ENCODE measurements around the gene CCBE1. TPM values are rescaled to one million over a fixed set of nuclear protein-coding genes. Genes with fewer than 3 reads are reported as not detected.
A peak's percentile ranks its signal among the peaks of the same experiment; 100 is the strongest.

Gene CCBE1
- total and polyA plus RNA-seq, 9 of the 15 experiments (the other 6 are each of a cell fraction or from before 2014, with no cell fraction given), result 0.20 TPM; not detected in 8

DNA sequence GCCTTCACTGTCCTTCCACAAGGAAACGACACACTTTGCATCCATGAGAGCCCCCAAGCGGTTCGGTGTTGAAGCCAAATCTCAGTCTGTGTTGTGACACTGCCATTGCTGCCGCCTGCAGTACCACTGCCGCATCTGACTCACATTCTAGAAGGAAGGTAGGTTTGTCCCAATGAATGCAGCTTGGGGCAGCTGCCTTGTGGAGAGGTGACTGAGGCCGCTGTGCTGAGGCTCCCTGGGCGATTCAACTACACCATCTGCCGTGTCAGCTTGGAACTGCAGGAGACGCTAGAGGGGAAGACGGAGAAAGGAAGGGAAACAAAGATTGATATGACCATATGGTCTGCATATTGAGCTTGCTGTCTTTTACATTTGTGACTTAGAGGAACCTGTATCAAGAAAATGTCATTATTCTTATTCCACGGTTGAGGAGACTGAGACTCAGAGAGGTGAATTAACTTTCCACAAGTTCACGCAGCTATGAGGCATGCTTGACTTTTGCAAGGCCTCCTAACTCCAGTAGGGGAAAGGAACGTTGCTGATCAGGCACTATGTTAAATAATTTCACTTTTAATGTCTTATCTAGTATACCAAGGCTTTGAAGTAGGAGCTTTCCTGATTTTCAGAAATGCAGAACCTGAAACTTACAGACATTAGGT lies 294.7 kb downstream of the CCBE1 start (continued):
- TF ChIP-seq, protein P1, sequence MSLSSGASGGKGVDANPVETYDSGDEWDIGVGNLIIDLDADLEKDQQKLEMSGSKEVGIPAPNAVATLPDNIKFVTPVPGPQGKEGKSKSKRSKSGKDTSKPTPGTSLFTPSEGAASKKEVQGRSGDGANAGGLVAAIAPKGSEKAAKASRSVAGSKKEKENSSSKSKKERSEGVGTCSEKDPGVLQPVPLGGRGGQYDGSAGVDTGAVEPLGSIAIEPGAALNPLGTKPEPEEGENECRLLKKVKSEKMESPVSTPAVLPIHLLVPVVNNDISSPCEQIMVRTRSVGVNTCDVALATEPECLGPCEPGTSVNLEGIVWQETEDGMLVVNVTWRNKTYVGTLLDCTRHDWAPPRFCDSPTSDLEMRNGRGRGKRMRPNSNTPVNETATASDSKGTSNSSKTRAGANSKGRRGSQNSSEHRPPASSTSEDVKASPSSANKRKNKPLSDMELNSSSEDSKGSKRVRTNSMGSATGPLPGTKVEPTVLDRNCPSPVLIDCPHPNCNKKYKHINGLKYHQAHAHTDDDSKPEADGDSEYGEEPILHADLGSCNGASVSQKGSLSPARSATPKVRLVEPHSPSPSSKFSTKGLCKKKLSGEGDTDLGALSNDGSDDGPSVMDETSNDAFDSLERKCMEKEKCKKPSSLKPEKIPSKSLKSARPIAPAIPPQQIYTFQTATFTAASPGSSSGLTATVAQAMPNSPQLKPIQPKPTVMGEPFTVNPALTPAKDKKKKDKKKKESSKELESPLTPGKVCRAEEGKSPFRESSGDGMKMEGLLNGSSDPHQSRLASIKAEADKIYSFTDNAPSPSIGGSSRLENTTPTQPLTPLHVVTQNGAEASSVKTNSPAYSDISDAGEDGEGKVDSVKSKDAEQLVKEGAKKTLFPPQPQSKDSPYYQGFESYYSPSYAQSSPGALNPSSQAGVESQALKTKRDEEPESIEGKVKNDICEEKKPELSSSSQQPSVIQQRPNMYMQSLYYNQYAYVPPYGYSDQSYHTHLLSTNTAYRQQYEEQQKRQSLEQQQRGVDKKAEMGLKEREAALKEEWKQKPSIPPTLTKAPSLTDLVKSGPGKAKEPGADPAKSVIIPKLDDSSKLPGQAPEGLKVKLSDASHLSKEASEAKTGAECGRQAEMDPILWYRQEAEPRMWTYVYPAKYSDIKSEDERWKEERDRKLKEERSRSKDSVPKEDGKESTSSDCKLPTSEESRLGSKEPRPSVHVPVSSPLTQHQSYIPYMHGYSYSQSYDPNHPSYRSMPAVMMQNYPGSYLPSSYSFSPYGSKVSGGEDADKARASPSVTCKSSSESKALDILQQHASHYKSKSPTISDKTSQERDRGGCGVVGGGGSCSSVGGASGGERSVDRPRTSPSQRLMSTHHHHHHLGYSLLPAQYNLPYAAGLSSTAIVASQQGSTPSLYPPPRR (CRISPR knock-in tag; IDR thresholded peaks at IDR 0.05; ENCODE audit: borderline replicate concordance), result no peak
- peak in 1 of 2 experiments; percentile 28; a peak in 1 of 4 replicates for TF ChIP-seq MAZ (CRISPR knock-in tag; conservative IDR thresholded peaks at IDR 0.05 in 1 of 2, IDR thresholded peaks at IDR 0.05 in 1 of 2)
- 0 out of 2 replicates have a peak, but pooled peaks have one; percentile 15 for TF ChIP-seq FOSL1 (tag; conservative IDR thresholded peaks at IDR 0.05)
- TF ChIP-seq PTRF (tag; IDR thresholded peaks at IDR 0.05), result no peak
- TF ChIP-seq, protein P2, sequence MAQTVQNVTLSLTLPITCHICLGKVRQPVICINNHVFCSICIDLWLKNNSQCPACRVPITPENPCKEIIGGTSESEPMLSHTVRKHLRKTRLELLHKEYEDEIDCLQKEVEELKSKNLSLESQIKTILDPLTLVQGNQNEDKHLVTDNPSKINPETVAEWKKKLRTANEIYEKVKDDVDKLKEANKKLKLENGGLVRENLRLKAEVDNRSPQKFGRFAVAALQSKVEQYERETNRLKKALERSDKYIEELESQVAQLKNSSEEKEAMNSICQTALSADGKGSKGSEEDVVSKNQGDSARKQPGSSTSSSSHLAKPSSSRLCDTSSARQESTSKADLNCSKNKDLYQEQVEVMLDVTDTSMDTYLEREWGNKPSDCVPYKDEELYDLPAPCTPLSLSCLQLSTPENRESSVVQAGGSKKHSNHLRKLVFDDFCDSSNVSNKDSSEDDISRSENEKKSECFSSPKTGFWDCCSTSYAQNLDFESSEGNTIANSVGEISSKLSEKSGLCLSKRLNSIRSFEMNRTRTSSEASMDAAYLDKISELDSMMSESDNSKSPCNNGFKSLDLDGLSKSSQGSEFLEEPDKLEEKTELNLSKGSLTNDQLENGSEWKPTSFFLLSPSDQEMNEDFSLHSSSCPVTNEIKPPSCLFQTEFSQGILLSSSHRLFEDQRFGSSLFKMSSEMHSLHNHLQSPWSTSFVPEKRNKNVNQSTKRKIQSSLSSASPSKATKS (CRISPR knock-in tag; IDR thresholded peaks at IDR 0.05), result no peak
